ENCODE results near the gene RIPK4.

GRCh38 chr21:41813226-41813625 lies 46.4 kb upstream of the RIPK4 start:
- TF ChIP-seq ZNF207 (IDR thresholded peaks at IDR 0.05; ENCODE audit: borderline replicate concordance) = no peak
- TF ChIP-seq ZFP36L2 (CRISPR knock-in tag; IDR thresholded peaks at IDR 0.05) = no peak
- no peak for TF ChIP-seq CHD2 (IDR thresholded peaks at IDR 0.05; ENCODE audit: low read depth, low read length)
- TF ChIP-seq POLR2A (IDR thresholded peaks at IDR 0.05; ENCODE audit: insufficient read depth in 1 of 2, low read depth in 2 of 2, low read length in 2 of 2) = no peak
- TF ChIP-seq JUND (CRISPR knock-in tag; IDR thresholded peaks at IDR 0.05) = no peak
- no peak for TF ChIP-seq MAX (IDR thresholded peaks at IDR 0.05)
- no peak for TF ChIP-seq ZNF605 (CRISPR knock-in tag; IDR thresholded peaks at IDR 0.05)
- TF ChIP-seq ZNF777 (CRISPR knock-in tag; IDR thresholded peaks at IDR 0.05) = no peak
- no peak for TF ChIP-seq POLR2AphosphoS5 (IDR thresholded peaks at IDR 0.05; ENCODE audit: low read depth, low read length)
